Measurements from ENCODE around the gene KIT. TPM values are rescaled to one million over a fixed set of nuclear protein-coding genes. Genes with fewer than 3 reads are reported as not detected.

KIT gene
- total and polyA plus RNA-seq, 4 donors = 3.9 to 74.4 (median 15.3) TPM

DNA sequence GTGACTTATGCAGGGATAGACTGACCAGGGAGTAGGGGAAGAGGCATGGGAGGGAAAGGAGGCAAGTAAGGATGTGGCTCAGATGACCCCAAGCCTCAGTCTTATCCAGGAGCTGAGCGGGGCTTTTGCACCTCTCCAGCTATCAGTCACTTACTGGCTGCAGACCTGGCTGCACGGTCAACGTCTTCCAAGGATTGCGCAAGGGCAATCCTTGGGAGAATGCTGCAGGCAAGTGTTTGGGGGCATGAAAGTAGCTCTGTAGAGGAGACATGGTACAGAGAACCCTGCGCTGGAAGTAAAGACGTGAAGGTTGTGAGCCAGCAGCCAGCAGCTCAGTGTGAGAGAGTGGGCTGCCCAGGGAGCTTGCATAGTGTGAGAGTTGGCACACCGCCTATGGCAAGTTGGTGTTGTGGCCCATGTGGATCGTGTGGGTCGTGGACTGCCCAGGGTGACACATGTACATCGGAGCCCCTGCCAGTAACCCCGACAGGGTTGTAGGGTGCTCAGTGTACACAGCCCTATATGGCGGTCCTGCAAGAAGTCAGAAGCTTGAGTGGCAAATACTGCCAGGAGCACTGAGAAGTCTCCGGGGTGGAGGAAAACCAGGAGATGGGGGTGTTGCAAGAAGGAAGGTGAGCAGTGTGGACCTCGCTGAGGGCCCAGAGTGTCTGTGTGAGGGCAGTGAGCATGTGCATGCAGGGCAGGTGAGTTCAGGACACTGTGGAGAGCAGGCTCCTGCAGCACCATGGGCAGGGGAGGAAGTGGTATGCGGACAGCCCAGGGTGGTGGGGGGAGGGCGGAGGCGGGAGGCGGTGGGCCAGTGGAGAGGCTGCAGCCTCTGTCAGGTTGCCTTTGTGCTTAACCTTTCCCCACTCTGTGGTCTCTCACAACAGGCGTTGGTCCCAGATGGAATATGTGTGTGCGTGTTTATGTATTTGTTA, 50.9 kb downstream of the KIT start:
- Histone ChIP-seq H3K4me3 (no peak overlapping the region), H3K9me3 (ENCODE audit: control insufficient read depth in 4 of 4, insufficient read depth in 3 of 4, low read length in 3 of 4) (peaks cover 0 to 3% (median 0%) of the 10 kb centered on the region in 4 donors), H3K36me3 (ENCODE audit: control insufficient read depth in 4 of 4, insufficient read depth in 4 of 4, low read length in 4 of 4) (peaks cover 0 to 3% (median 0%) of the 10 kb centered on the region in 4 donors), H3K9ac (ENCODE audit: insufficient read depth in 1 of 2, low read length in 2 of 2) (no peak overlapping the region), H3K4me1 (ENCODE audit: control insufficient read depth in 5 of 5, insufficient read depth in 5 of 5, low read length in 5 of 5) (peaks cover 0 to 9% (median 0%) of the 10 kb centered on the region in 5 donors), H3K27ac (ENCODE audit: low read depth in 1 of 2, low read length in 1 of 2) (no peak overlapping the region), H3K27me3 (ENCODE audit: control insufficient read depth in 3 of 3, insufficient read depth in 3 of 3, low read length in 2 of 3) (no peaks in the 10 kb centered on the region)
- 69 to 72% methylated on average over 19 to 20 of the region's 20 CpGs for WGBS, 2 donors
- TF ChIP-seq CTCF (IDR thresholded peaks at IDR 0.05; ENCODE audit: control extremely low read depth, extremely low read depth) = no peak
- DNase-seq (no peak), ATAC-seq (ENCODE audit: insufficient read depth, low FRiP score) (no peak)

GRCh38 chr4:54709400-54709799, 51.6 kb downstream of the KIT start:
- TF ChIP-seq CTCF (IDR thresholded peaks at IDR 0.05; ENCODE audit: control extremely low read depth, extremely low read depth) = no peak
- Histone ChIP-seq H3K4me1 (ENCODE audit: control insufficient read depth in 5 of 5, insufficient read depth in 5 of 5, low read length in 5 of 5) (peaks cover 0 to 9% (median 0%) of the 10 kb centered on the region in 5 donors), H3K36me3 (ENCODE audit: control insufficient read depth in 4 of 4, insufficient read depth in 4 of 4, low read length in 4 of 4) (peaks cover 0 to 3% (median 0%) of the 10 kb centered on the region in 4 donors), H3K4me3 (no peak overlapping the region), H3K9ac (ENCODE audit: insufficient read depth in 1 of 2, low read length in 2 of 2) (no peak overlapping the region), H3K9me3 (ENCODE audit: control insufficient read depth in 4 of 4, insufficient read depth in 3 of 4, low read length in 3 of 4) (peaks cover 0 to 3% (median 0%) of the 10 kb centered on the region in 4 donors), H3K27me3 (ENCODE audit: control insufficient read depth in 3 of 3, insufficient read depth in 3 of 3, low read length in 2 of 3) (no peaks in the 10 kb centered on the region), H3K27ac (ENCODE audit: low read depth in 1 of 2, low read length in 1 of 2) (no peak overlapping the region)
- ATAC-seq (ENCODE audit: insufficient read depth, low FRiP score) = no peak
- peak in 2 of 3 donors; percentile 47 to 54 for DNase-seq
- 35 to 38% methylated on average over 8 of the region's 8 CpGs for WGBS, 2 donors

DNA sequence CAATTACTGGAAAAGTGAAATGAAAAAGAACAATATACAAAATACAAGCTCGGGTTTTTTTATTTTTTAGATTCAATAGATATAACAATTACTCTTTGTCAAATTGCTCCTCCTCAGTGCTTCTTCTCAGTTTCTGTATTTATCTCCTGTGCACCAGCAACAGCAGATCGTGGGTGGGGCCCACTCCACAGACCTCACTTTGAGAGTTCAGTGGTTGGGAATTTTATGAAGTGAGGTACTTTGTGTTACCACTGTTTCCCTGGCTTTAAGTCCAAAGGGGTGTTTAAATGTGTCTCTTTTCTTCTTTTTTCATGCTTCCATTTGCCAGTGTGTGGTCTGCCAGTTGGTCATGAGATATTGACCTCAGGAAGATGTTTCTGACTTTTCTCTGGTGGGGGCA, 54.4 kb downstream of the KIT start:
- WGBS, 2 donors = 74 to 76% methylated on average over 2 of the region's 2 CpGs
- H3K36me3 ChIP-seq (ENCODE audit: control insufficient read depth in 4 of 4, insufficient read depth in 4 of 4, low read length in 4 of 4) = peaks cover 0 to 3% (median 0%) of the 10 kb centered on the region in 4 donors

More for the DNA sequence above, 54.4 kb downstream of the KIT start:
- Histone ChIP-seq H3K9me3 (ENCODE audit: control insufficient read depth in 4 of 4, insufficient read depth in 3 of 4, low read length in 3 of 4) (peaks cover 0 to 3% (median 0%) of the 10 kb centered on the region in 4 donors), H3K4me3 (no peak overlapping the region), H3K27ac (ENCODE audit: low read depth in 1 of 2, low read length in 1 of 2) (no peak overlapping the region), H3K27me3 (ENCODE audit: control insufficient read depth in 3 of 3, insufficient read depth in 3 of 3, low read length in 2 of 3) (no peaks in the 10 kb centered on the region), H3K4me1 (ENCODE audit: control insufficient read depth in 5 of 5, insufficient read depth in 5 of 5, low read length in 5 of 5) (peaks cover 0 to 9% (median 0%) of the 10 kb centered on the region in 5 donors), H3K9ac (ENCODE audit: insufficient read depth in 1 of 2, low read length in 2 of 2) (no peak overlapping the region)
- TF ChIP-seq CTCF (IDR thresholded peaks at IDR 0.05; ENCODE audit: control extremely low read depth, extremely low read depth) = no peak
- DNase-seq (no peak), ATAC-seq (ENCODE audit: insufficient read depth, low FRiP score) (no peak)
